GM10248 (cell line): ENCODE results near the gene IGF2R.

Experiments
- CTCF ChIA-PET: fragments of 300-600 bp; sonication (Branson Sonifier 250); formaldehyde crosslinking; extraction: SDS; loops from one replicate; lab custom pipeline; 2021; ENCODE audit warnings: antibody characterized with exemption; lab: Yijun Ruan, JAX
- POLR2A ChIA-PET: fragments of 350-650 bp; sonication (Branson Sonifier 250); formaldehyde crosslinking; extraction: SDS; loops from one replicate; lab custom pipeline; 2020; ENCODE audit warnings: antibody characterized with exemption; lab: Yijun Ruan, JAX
- DNase-seq: peaks from one replicate; pipeline ENCODE4 v3.0.0; 2012; ENCODE audit errors: extremely low spot score
- CTCF ChIP-seq: IDR thresholded peaks from 2 replicates; pipeline ENCODE4 v1.5.1; 2012; ENCODE audit warnings: mild to moderate bottlenecking, low read depth; ENCODE audit errors: extremely low read depth, missing control alignments, control extremely low read depth

The IGF2R gene

DNA sequence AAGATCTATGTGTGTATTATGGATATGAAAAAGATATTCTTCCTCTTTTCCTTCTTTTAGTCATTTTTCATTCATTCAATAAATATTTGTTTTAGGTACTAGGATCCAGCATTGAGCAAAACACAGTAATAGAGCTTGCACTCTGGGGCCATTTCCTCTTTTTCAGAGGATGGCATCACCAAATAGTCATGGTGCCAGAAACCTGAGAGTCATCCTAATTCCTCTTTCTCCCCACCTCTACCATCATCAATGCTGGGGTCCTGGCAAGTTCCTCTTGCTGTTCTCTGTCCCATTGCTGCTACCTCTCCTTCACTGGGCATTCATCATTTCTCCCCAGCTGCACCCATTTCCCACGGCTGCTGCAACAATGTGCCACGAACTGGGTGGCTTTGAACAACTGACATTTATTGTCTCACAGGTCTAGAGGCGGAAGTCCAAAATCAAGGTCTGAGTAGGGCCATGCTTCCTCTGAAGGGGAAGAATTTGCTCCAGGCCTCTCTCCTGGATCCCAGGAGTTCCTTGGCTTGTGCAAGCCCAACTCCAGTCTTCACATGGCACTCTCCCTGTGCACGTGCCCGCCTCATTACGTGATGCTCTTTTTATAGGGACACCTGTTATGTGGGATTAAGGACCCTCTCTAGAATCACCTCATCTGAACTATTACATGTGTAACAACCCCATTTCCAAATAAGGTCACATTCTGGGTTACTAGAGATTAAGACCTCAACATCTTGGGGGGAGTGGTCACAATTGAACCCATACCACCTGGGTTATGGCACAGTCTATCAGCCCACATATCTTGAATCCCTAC, 9.5 kb upstream of the IGF2R start:
- no peak for TF ChIP-seq CTCF
- POLR2A ChIA-PET, result interaction anchor here (1.3 kb wide), 1 partner anchor 22 kb away, joined by 4 read pairs; no protein-coding TSS in a partner anchor
- no peak for DNase-seq
- CTCF ChIA-PET, result interaction anchor here (1.1 to 1.7 kb wide), 3 partner anchors 10 to 17 kb away, joined by 3 to 6 read pairs (median 3); no protein-coding TSS in a partner anchor

DNA sequence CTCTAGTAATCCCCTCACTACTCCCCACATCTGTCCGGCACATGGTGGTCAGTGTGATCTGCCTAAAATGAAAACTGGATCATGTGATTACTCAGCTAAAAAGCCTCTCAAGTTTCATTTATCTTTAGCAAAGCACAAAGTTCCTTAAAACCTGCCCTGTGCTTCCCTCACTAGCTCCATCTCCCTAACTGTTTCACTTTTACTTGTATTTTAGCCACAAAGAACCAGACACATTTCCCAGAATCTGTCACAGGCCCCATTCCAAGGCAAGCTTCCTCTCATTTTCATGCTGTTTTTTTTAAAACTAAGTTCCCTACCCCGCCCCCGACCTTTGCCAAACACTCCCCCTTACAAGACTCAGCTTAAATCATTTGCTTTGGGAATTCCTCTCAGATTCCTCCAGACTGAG, 8.9 kb upstream of the IGF2R start:
- ChIA-PET POLR2A (interaction anchor here (1.3 kb wide), 1 partner anchor 21 kb away, joined by 4 read pairs; no protein-coding TSS in a partner anchor), CTCF (interaction anchor here (1.1 to 1.7 kb wide), 3 partner anchors 10 to 18 kb away, joined by 3 to 6 read pairs (median 3); no protein-coding TSS in a partner anchor)
- no peak for DNase-seq
- TF ChIP-seq CTCF, result no peak

GRCh38 chr6:159960485-159960884, 8.4 kb upstream of the IGF2R start:
- no peak for TF ChIP-seq CTCF
- no peak for DNase-seq
- ChIA-PET POLR2A (no interaction called here), CTCF (interaction anchor here (1.1 to 1.7 kb wide), 4 partner anchors 9 to 18 kb away, joined by 3 to 6 read pairs (median 5); no protein-coding TSS in a partner anchor)

DNA sequence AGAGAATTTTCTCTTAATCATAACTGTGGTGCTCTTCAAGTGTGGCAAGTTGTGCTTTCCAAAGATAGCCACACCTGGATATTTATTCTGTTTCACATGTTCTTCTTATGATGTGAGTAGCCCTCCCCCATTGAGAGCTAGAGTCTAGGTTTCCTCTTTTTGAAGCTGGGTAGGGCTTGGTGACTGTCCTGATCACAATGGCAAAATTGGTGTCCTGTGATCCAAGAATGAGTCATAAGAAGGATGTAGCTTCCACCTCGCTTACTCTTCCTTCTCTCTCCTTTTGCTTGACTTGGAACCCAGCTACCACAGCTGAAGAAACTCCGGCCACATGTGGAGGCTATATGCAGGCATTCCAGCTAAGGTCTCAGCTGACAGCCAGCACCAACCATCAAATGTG, 7.4 kb upstream of the IGF2R start:
- POLR2A ChIA-PET, result no interaction called here
- no peak for TF ChIP-seq CTCF

GRCh38 chr6:159963111-159963510, 5.8 kb upstream of the IGF2R start:
- DNase-seq, result no peak
- POLR2A ChIA-PET, result no interaction called here
- CTCF ChIA-PET, result interaction anchor here (1.3 kb wide), 1 partner anchor 711 kb away, joined by 3 read pairs; no protein-coding TSS in a partner anchor
- no peak for TF ChIP-seq CTCF

More for the DNA sequence above, 7.4 kb upstream of the IGF2R start:
- no peak for DNase-seq
- CTCF ChIA-PET, result interaction anchor here (1.1 to 1.7 kb wide), 3 partner anchors 10 to 19 kb away, joined by 3 to 6 read pairs (median 4); no protein-coding TSS in a partner anchor

- no peak for DNase-seq
- POLR2A ChIA-PET, result no interaction called here
- CTCF ChIA-PET, result interaction anchor here (0.7 to 1.3 kb wide), 6 partner anchors 15 to 712 kb away, joined by 3 to 4 read pairs (median 3); no protein-coding TSS in a partner anchor
Measured at GRCh38 chr6:159964046-159964445, 4.8 kb upstream of the IGF2R start.

More at GRCh38 chr6:159964046-159964445, 4.8 kb upstream of the IGF2R start:
- no peak for TF ChIP-seq CTCF
